GM23248 (cell line): ENCODE data around the gene HSH2D.

ENCODE experiments used
- EZH2 ChIP-seq: fragments of 200-600 bp; sonication (generic); IDR thresholded peaks from 2 replicates; pipeline ENCODE4 v1.6.1; 2018; ENCODE audit warnings: antibody characterized with exemption, mild to moderate bottlenecking; ENCODE audit not compliant: insufficient read depth, poor library complexity, severe bottlenecking
- EZH2phosphoT487 ChIP-seq: fragments of 200-600 bp; sonication (generic); IDR thresholded peaks from 2 replicates; pipeline ENCODE4 v1.6.1; 2018; ENCODE audit warnings: antibody characterized with exemption, moderate library complexity, mild to moderate bottlenecking, low read depth; ENCODE audit not compliant: insufficient read depth

DNA sequence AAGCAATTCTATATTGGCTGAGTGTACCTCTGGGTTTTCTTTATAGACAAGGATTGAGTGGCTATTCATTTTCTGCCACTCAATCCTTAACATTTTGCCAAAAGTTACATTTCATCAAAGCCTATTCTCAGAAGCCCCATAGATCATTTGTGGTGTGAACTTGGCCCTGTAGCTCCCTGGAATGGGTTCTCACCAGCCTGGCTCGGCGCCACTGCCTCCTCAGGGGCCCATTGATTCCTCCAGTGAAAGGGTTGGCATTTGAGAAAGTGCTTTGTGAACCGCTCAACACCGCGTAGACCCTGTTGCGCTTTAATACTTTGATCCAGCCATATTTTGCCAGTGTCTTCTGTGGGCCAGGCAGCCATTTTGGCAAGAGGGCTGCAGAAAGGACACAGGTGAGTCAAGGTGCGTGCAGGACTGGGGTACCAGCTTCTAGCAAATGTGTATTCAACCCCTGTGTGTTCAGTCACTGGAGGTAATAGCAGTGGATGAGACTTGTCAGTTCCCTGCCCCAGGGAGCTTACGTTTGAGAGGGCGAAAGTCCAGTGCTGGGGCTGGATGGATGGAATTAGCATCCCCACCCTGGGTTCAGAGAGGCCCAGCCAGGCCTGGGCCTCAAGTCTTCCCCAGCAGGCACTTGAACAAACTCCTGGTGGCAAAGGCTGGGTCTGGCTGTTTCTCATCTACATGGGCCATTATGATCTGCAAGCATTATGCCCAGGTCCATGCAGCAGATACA lies 28.0 kb upstream of the HSH2D start:
- TF ChIP-seq EZH2 = no peak
- no peak for TF ChIP-seq EZH2phosphoT487
